Measurements from ENCODE around the gene HES5.

Gene HES5

GRCh38 chr1:2569060-2569459 is 39.0 kb upstream of the HES5 start:
- TF ChIP-seq CTCF (IDR thresholded peaks at IDR 0.05): no peak

GRCh38 chr1:2567083-2567679 is 37.1 kb upstream of the HES5 start:
- TF ChIP-seq CTCF (IDR thresholded peaks at IDR 0.05): no peak

GRCh38 chr1:2566101-2567045 is 36.3 kb upstream of the HES5 start:
- no peak for TF ChIP-seq CTCF (IDR thresholded peaks at IDR 0.05)

- TF ChIP-seq CTCF (IDR thresholded peaks at IDR 0.05): no peak
Measured at GRCh38 chr1:2564815-2565374, 34.8 kb upstream of the HES5 start.

- no peak for TF ChIP-seq CTCF (IDR thresholded peaks at IDR 0.05)
Measured at GRCh38 chr1:2564006-2564814, 34.1 kb upstream of the HES5 start.

GRCh38 chr1:2563205-2563604 is 33.1 kb upstream of the HES5 start:
- TF ChIP-seq CTCF (IDR thresholded peaks at IDR 0.05): no peak

Measured in LNCAP (cell line).